ENCODE measurements around the gene PHIP. TPM values are rescaled to one million over a fixed set of nuclear protein-coding genes. Genes with fewer than 3 reads are reported as not detected.

The PHIP gene
- total and polyA plus RNA-seq, 3 experiments from 2014 or later, result 13.4 to 27.0 (median 26.1) TPM

DNA sequence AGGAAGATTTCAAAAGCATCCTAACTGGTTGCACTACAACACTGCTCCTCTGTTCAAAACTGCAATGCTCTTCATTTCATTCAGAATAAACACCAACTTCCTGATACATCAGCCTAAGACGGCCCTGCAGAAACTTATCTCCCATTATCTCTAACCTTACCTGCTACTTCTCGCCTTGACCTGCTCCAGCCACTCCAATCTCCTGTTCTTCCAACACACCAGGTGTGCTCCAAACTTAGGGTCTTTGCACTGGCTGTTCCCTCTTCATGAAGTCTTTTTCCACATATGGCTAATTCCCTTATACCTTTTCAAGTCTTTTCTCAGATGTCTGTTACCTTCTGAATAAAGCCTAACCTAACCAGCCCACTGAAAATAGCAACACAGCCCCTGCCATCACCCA, 32.1 kb downstream of the PHIP start:
- Histone ChIP-seq H3K4me3 (ENCODE audit: low read length) (no peak overlapping the region), H3K4me1 (ENCODE audit: insufficient read depth, low read length) (peaks cover 18% of the 10 kb centered on the region), H3K27ac (ENCODE audit: low read depth, low read length) (no peak overlapping the region), H3K9me3 (ENCODE audit: low read length) (no peaks in the 10 kb centered on the region), H3K36me3 (ENCODE audit: insufficient read depth, low read length) (no peaks in the 10 kb centered on the region), H3K27me3 (ENCODE audit: insufficient read depth, low read length, poor library complexity, severe bottlenecking) (no peaks in the 10 kb centered on the region)
- H3K27ac Mint-ChIP-seq, result peak overlapping the region in 6 of 8 donors; percentile 0 to 69 (median 62)
- ChIA-PET POLR2A (interaction anchor here (0.9 kb wide), 1 partner anchor 32 kb away, joined by 3 read pairs; the partner anchor contains the start of gene PHIP), CTCF (no interaction called here)
- peaks cover 0 to 36% (median 21%) of the 10 kb centered on the region in 3 donors for H3K36me3 Mint-ChIP-seq
- peak overlapping the region in 3 of 7 donors; percentile 7 to 18 (median 16) for H3K4me3 Mint-ChIP-seq
- peaks cover 42 to 73% (median 68%) of the 10 kb centered on the region in 3 donors for H3K4me1 Mint-ChIP-seq
- H3K9me3 Mint-ChIP-seq, result no peaks in the 10 kb centered on the region
- H3K27me3 Mint-ChIP-seq, result no peaks in the 10 kb centered on the region
- DNase-seq, result no peak

DNA sequence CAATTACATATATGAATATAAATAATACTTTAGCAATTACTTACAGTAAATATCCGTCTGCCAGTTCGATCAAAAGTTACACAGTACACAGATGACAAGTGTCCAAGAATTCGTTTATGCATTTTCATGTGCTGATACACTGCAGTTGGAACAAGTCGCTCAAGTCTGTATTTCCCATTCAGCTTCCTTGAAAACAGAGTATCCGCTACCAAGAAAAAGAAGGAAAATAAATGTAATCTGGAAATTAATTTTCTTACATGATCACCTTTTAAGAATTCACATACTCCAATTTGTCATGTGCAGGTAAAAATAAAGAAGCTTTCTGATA, 35.3 kb downstream of the PHIP start:
- Histone ChIP-seq H3K4me3 (ENCODE audit: low read length) (no peak overlapping the region), H3K9me3 (ENCODE audit: low read length) (no peaks in the 10 kb centered on the region), H3K27ac (ENCODE audit: low read depth, low read length) (no peak overlapping the region), H3K4me1 (ENCODE audit: insufficient read depth, low read length) (peaks cover 18% of the 10 kb centered on the region), H3K36me3 (ENCODE audit: insufficient read depth, low read length) (peaks cover 6% of the 10 kb centered on the region), H3K27me3 (ENCODE audit: insufficient read depth, low read length, poor library complexity, severe bottlenecking) (no peaks in the 10 kb centered on the region)
- no peaks in the 10 kb centered on the region for H3K9me3 Mint-ChIP-seq
- H3K27me3 Mint-ChIP-seq, result no peaks in the 10 kb centered on the region
- CTCF ChIA-PET, result interaction anchor here (1.1 kb wide), 1 partner anchor 28 kb away, joined by 4 read pairs; no protein-coding TSS in a partner anchor
- POLR2A ChIA-PET, result no interaction called here
- H3K36me3 Mint-ChIP-seq, result peaks cover 7 to 47% (median 13%) of the 10 kb centered on the region in 3 donors
- H3K4me1 Mint-ChIP-seq, result peaks cover 54 to 78% (median 75%) of the 10 kb centered on the region in 3 donors
- peak overlapping the region in 5 of 7 donors; percentile 1 to 36 (median 10) for H3K4me3 Mint-ChIP-seq
- DNase-seq, result no peak
- H3K27ac Mint-ChIP-seq, result peak overlapping the region in 1 of 8 donors; percentile 77

DNA sequence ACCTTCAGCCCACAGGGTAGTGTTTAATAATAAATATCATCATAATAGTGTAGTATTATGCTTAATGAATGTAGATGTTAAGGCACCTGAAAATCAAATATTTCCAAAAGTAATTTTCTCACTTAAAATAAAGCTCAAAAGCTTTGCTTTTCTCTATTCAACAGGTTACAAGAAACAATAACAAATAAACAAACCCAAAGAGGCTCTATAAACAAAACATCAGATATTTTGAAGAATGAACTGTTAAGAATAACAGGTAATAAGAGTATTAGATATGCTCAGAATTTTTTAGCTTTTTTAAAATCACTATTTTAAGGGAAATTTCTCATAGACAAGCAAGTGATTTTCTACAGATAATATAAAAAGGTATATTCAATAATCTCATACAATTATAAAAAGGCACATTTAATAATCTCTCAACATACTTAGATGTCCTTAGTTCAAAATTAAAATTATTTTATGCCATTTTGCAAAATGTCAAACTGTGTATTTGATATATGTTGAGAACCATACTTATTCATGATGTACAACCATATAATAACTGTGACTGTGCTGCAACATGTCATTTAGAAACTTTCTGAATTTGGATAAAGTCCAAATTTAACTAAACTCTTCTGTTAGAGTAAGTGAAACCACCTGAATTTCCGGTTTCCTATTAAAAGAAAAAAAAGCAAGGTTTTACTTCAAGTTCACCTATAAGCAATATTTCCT, 35.8 kb downstream of the PHIP start:
- H3K36me3 ChIP-seq (ENCODE audit: insufficient read depth, low read length), result peaks cover 6% of the 10 kb centered on the region
- H3K27me3 Mint-ChIP-seq, result no peaks in the 10 kb centered on the region
- POLR2A ChIA-PET, result no interaction called here
- CTCF ChIA-PET, result interaction anchor here (1.1 kb wide), 1 partner anchor 29 kb away, joined by 4 read pairs; no protein-coding TSS in a partner anchor
- peak overlapping the region in 1 of 7 donors; percentile 7 for H3K4me3 Mint-ChIP-seq
- no peak overlapping the region for H3K27ac Mint-ChIP-seq
- H3K27me3 ChIP-seq (ENCODE audit: insufficient read depth, low read length, poor library complexity, severe bottlenecking), result no peaks in the 10 kb centered on the region
- peaks cover 18% of the 10 kb centered on the region for H3K4me1 ChIP-seq (ENCODE audit: insufficient read depth, low read length)
- peak in 1 of 5 donors; percentile 2 for DNase-seq
- no peaks in the 10 kb centered on the region for H3K9me3 Mint-ChIP-seq
- H3K4me3 ChIP-seq (ENCODE audit: low read length), result no peak overlapping the region
- no peak overlapping the region for H3K27ac ChIP-seq (ENCODE audit: low read depth, low read length)
- H3K9me3 ChIP-seq (ENCODE audit: low read length), result no peaks in the 10 kb centered on the region
- peaks cover 54 to 80% (median 73%) of the 10 kb centered on the region in 3 donors for H3K4me1 Mint-ChIP-seq
- peaks cover 7 to 52% (median 13%) of the 10 kb centered on the region in 3 donors for H3K36me3 Mint-ChIP-seq

DNA sequence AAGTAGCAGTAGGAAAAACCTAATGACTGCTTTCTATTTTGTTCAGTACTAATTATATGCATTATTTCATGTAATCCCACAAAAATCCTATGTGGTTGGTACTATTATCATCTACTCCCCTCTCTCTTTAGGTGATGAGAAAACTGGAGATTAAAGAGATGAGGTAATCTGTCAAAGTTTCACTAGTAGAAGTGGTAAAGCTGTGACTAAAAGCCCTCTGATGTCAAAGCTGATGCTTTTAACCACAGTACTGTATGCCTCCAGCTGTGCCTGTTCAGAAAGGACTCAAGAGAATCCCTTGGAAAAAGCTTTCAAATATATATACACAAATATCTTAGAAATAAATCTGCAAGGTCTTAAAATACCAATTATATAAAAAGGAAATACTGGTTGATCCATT, 38.0 kb downstream of the PHIP start:
- Mint-ChIP-seq H3K36me3 (peaks cover 10 to 58% (median 19%) of the 10 kb centered on the region in 3 donors), H3K4me1 (peaks cover 58 to 80% (median 72%) of the 10 kb centered on the region in 3 donors), H3K9me3 (no peaks in the 10 kb centered on the region), H3K4me3 (no peak overlapping the region), H3K27me3 (no peaks in the 10 kb centered on the region), H3K27ac (peak overlapping the region in 1 of 8 donors; percentile 9)
- peaks cover 13% of the 10 kb centered on the region for H3K4me1 ChIP-seq (ENCODE audit: insufficient read depth, low read length)
- peaks cover 6% of the 10 kb centered on the region for H3K36me3 ChIP-seq (ENCODE audit: insufficient read depth, low read length)
- H3K9me3 ChIP-seq (ENCODE audit: low read length), result no peaks in the 10 kb centered on the region
- no peak for DNase-seq
- H3K27ac ChIP-seq (ENCODE audit: low read depth, low read length), result no peak overlapping the region
- CTCF ChIA-PET, result no interaction called here
- H3K4me3 ChIP-seq (ENCODE audit: low read length), result no peak overlapping the region
- POLR2A ChIA-PET, result no interaction called here
- H3K27me3 ChIP-seq (ENCODE audit: insufficient read depth, low read length, poor library complexity, severe bottlenecking), result no peaks in the 10 kb centered on the region

DNA sequence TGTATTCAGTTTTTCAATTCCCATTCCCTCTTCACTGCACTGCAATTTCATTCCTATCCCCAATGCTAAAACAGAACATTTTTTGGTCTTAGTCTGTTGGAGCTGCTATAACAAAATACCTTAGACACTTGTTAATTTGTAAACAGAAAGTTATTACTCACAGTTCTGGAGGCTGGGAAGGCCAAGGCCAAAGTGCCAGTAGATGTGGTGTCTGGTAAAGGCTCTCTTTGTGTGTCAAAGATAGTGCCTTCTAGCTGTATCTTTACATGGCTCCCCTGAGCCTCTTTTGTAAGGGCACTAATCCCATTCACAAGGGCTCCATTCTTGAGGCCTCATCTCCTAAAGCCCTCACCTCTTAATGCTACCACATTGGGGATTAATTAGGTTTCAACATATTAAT, 40.0 kb downstream of the PHIP start:
- H3K4me3 Mint-ChIP-seq, result no peak overlapping the region
- no peak overlapping the region for H3K4me3 ChIP-seq (ENCODE audit: low read length)
- peaks cover 6% of the 10 kb centered on the region for H3K36me3 ChIP-seq (ENCODE audit: insufficient read depth, low read length)
- no peaks in the 10 kb centered on the region for H3K27me3 Mint-ChIP-seq
- peak overlapping the region in 1 of 8 donors; percentile 8 for H3K27ac Mint-ChIP-seq
- H3K9me3 Mint-ChIP-seq, result no peaks in the 10 kb centered on the region
- no peak for DNase-seq
- no peaks in the 10 kb centered on the region for H3K9me3 ChIP-seq (ENCODE audit: low read length)
- peaks cover 58 to 82% (median 79%) of the 10 kb centered on the region in 3 donors for H3K4me1 Mint-ChIP-seq
- H3K36me3 Mint-ChIP-seq, result peaks cover 10 to 70% (median 23%) of the 10 kb centered on the region in 3 donors
- no peak overlapping the region for H3K27ac ChIP-seq (ENCODE audit: low read depth, low read length)
- POLR2A ChIA-PET, result no interaction called here
- H3K27me3 ChIP-seq (ENCODE audit: insufficient read depth, low read length, poor library complexity, severe bottlenecking), result no peaks in the 10 kb centered on the region
- peaks cover 12% of the 10 kb centered on the region for H3K4me1 ChIP-seq (ENCODE audit: insufficient read depth, low read length)
- CTCF ChIA-PET, result no interaction called here

DNA sequence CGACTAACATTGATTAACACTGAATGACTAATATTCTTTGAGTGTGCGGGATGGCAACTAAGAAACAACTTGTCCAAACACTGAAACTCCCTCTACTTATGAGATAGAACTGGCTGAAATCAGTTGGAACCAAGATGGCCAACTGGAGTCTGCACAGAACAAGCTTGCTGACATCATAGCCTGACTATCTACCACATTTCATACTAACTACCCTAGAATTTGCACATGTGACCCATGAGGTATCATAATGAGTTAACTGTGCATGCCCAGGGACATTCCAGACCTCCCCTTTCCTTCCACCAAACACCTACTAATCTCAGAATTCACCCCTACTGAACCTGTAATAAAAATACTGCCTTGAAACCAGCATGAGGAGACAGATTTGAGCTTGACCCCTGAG, 43.2 kb downstream of the PHIP start:
- Mint-ChIP-seq H3K4me1 (peaks cover 55 to 81% (median 79%) of the 10 kb centered on the region in 3 donors), H3K4me3 (no peak overlapping the region), H3K36me3 (peaks cover 10 to 70% (median 29%) of the 10 kb centered on the region in 3 donors), H3K27me3 (no peaks in the 10 kb centered on the region), H3K27ac (peak overlapping the region in 3 of 8 donors; percentile 2 to 38 (median 11)), H3K9me3 (no peaks in the 10 kb centered on the region)
- H3K9me3 ChIP-seq (ENCODE audit: low read length), result no peaks in the 10 kb centered on the region
- H3K27ac ChIP-seq (ENCODE audit: low read depth, low read length), result no peak overlapping the region
- no peaks in the 10 kb centered on the region for H3K4me1 ChIP-seq (ENCODE audit: insufficient read depth, low read length)
- ChIA-PET CTCF (no interaction called here), POLR2A (no interaction called here)
- no peak overlapping the region for H3K4me3 ChIP-seq (ENCODE audit: low read length)
- H3K36me3 ChIP-seq (ENCODE audit: insufficient read depth, low read length), result peaks cover 6% of the 10 kb centered on the region
- no peak for DNase-seq
- no peaks in the 10 kb centered on the region for H3K27me3 ChIP-seq (ENCODE audit: insufficient read depth, low read length, poor library complexity, severe bottlenecking)

DNA sequence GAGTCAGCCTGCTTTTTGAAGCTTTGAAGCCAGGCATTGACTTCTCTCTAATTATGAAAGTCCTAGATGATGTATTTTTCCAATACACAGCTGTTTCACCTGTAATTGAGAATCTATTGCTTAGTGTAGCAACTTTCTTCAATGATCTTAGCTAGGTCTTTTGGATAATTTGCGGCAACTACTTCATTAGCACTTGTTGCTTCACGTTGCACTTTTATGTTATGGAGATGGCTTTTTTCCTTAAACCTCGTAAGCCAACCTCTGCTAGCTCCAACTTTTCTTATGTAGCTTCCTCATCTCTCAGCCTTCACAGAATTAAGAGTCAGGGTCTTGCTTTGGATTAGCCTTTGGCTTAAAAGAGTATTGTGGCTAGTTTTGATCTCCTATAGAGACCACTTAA, 44.8 kb downstream of the PHIP start:
- DNase-seq, result no peak
- H3K27ac Mint-ChIP-seq, result no peak overlapping the region
- H3K4me1 Mint-ChIP-seq, result peaks cover 50 to 80% (median 78%) of the 10 kb centered on the region in 3 donors
- ChIA-PET POLR2A (no interaction called here), CTCF (no interaction called here)
- H3K9me3 Mint-ChIP-seq, result no peaks in the 10 kb centered on the region
- H3K27ac ChIP-seq (ENCODE audit: low read depth, low read length), result no peak overlapping the region
- no peaks in the 10 kb centered on the region for H3K36me3 ChIP-seq (ENCODE audit: insufficient read depth, low read length)
- no peaks in the 10 kb centered on the region for H3K27me3 Mint-ChIP-seq
- H3K4me1 ChIP-seq (ENCODE audit: insufficient read depth, low read length), result no peaks in the 10 kb centered on the region
- H3K27me3 ChIP-seq (ENCODE audit: insufficient read depth, low read length, poor library complexity, severe bottlenecking), result no peaks in the 10 kb centered on the region
- H3K4me3 Mint-ChIP-seq, result no peak overlapping the region
- no peaks in the 10 kb centered on the region for H3K9me3 ChIP-seq (ENCODE audit: low read length)
- peaks cover 3 to 66% (median 25%) of the 10 kb centered on the region in 3 donors for H3K36me3 Mint-ChIP-seq
- H3K4me3 ChIP-seq (ENCODE audit: low read length), result no peak overlapping the region

DNA sequence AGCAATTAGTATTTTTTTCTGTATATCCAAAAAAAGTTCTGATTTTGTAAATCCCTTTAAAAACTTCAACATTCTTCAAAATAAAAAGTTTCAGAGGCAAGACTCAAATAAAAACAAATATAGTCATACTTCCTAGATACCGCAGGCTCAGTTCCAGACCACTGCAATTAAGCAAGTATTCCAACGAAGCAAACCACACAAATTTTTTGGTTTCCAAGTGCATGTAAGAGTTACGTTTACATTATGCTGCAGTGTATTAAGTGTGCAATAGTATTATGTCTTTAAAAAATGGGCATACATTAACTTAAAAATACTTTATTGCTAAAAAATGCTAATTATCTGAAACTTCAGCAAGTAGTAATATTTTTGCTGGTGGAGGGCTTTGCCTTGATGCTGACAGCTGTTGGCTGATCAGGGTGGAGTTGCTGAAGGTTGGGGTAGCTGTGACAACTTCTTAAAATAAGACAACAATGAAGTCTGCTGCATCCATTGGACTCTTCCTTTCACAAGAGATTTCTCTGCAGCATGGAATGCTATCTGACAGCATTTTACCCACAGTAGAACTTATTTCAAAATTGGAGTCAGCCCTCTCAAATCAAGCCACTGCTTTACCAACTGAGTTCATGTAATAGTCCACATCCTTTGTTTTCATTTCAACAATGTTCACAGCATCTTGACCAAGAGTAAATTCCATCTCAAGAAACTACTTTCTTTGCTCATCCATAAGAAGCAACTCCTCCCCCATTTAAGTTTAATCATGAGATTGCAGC, 46.0 kb downstream of the PHIP start:
- no peak overlapping the region for H3K27ac ChIP-seq (ENCODE audit: low read depth, low read length)
- ChIA-PET POLR2A (no interaction called here), CTCF (no interaction called here)
- H3K4me3 ChIP-seq (ENCODE audit: low read length), result no peak overlapping the region
- Mint-ChIP-seq H3K36me3 (peaks cover under 1 to 62% (median 23%) of the 10 kb centered on the region in 3 donors), H3K27ac (peak overlapping the region in 1 of 8 donors; percentile 68), H3K27me3 (no peaks in the 10 kb centered on the region), H3K9me3 (no peaks in the 10 kb centered on the region), H3K4me1 (peaks cover 51 to 81% (median 80%) of the 10 kb centered on the region in 3 donors), H3K4me3 (no peak overlapping the region)
- no peaks in the 10 kb centered on the region for H3K9me3 ChIP-seq (ENCODE audit: low read length)
- H3K36me3 ChIP-seq (ENCODE audit: insufficient read depth, low read length), result no peaks in the 10 kb centered on the region
- H3K4me1 ChIP-seq (ENCODE audit: insufficient read depth, low read length), result no peaks in the 10 kb centered on the region
- no peaks in the 10 kb centered on the region for H3K27me3 ChIP-seq (ENCODE audit: insufficient read depth, low read length, poor library complexity, severe bottlenecking)
- DNase-seq, result no peak

Data from CD8-positive, alpha-beta memory T cell (primary cell).